IPS-15b (cell line): ENCODE measurements around the gene ORC1.

Experiments
- H3K27me3 ChIP-seq: one replicate; pipeline ENCODE4 v1.6.1; 2013; ENCODE audit warnings: low read length; ENCODE audit not compliant: control insufficient read depth, insufficient read depth
- H3K36me3 ChIP-seq: one replicate; pipeline ENCODE4 v1.6.1; 2013; ENCODE audit warnings: low read length; ENCODE audit not compliant: control insufficient read depth, insufficient read depth
- H3K4me1 ChIP-seq: one replicate; pipeline ENCODE4 v1.6.1; 2013; ENCODE audit warnings: mild to moderate bottlenecking, low read length; ENCODE audit not compliant: control insufficient read depth, insufficient read depth
- H3K4me3 ChIP-seq: one replicate; pipeline ENCODE4 v1.5.1; 2013; ENCODE audit warnings: low read depth, low read length
- H3K9ac ChIP-seq: one replicate; pipeline ENCODE4 v1.6.1; 2013; ENCODE audit warnings: low read depth, mild to moderate bottlenecking, low read length
- H3K9me3 ChIP-seq: one replicate; pipeline ENCODE4 v1.6.1; 2013; ENCODE audit warnings: mild to moderate bottlenecking, low read length; ENCODE audit not compliant: control insufficient read depth, insufficient read depth

The ORC1 gene

DNA sequence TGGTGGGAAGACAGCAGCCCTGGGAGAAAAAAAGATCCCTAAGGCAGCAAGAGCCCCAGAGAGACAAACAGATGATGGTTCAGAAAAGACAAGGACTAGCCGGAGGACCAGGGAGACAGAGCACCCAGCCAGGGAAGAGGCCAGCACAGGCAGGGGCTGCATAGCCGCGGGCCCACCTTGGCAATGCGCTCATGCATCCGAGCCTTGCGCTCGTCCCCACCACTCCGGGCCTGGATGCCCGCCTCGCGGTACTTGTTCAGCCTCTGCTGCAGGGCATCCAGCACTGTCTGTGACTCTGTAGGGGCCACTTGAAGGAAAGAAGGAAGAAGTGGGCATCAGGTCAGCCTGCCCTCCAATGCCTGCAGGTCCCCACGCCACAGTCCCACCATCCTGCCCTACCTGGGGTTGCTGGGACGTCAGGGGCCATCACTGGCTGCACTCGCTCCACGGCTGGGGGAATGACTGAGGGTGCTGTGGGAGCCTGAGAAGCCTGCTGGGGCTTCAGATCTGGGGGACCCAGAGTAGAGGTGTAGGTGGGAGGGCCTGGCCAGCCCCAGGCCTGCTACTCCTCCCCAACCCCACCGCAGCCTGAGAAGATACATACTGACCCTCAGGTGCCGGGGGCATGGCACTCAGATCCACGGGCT, 45.2 kb downstream of the ORC1 start:
- no peaks in the 10 kb centered on the region for H3K9me3 ChIP-seq
- H3K9ac ChIP-seq, result no peak overlapping the region
- peaks cover 84% of the 10 kb centered on the region for H3K36me3 ChIP-seq
- H3K27me3 ChIP-seq, result no peaks in the 10 kb centered on the region
- H3K4me3 ChIP-seq, result no peak overlapping the region
- H3K4me1 ChIP-seq, result no peaks in the 10 kb centered on the region

- H3K27me3 ChIP-seq, result no peaks in the 10 kb centered on the region
- no peaks in the 10 kb centered on the region for H3K9me3 ChIP-seq
- H3K4me1 ChIP-seq, result no peaks in the 10 kb centered on the region
- no peak overlapping the region for H3K9ac ChIP-seq
- peaks cover 95% of the 10 kb centered on the region for H3K36me3 ChIP-seq
- no peak overlapping the region for H3K4me3 ChIP-seq
Observed at GRCh38 chr1:52357397-52357796, 46.8 kb downstream of the ORC1 start.

- Histone ChIP-seq H3K4me1 (no peaks in the 10 kb centered on the region), H3K4me3 (no peak overlapping the region), H3K9me3 (no peaks in the 10 kb centered on the region), H3K27me3 (no peaks in the 10 kb centered on the region), H3K9ac (no peak overlapping the region), H3K36me3 (peaks cover 90% of the 10 kb centered on the region)
Observed at GRCh38 chr1:52356818-52357355, 47.3 kb downstream of the ORC1 start.

DNA sequence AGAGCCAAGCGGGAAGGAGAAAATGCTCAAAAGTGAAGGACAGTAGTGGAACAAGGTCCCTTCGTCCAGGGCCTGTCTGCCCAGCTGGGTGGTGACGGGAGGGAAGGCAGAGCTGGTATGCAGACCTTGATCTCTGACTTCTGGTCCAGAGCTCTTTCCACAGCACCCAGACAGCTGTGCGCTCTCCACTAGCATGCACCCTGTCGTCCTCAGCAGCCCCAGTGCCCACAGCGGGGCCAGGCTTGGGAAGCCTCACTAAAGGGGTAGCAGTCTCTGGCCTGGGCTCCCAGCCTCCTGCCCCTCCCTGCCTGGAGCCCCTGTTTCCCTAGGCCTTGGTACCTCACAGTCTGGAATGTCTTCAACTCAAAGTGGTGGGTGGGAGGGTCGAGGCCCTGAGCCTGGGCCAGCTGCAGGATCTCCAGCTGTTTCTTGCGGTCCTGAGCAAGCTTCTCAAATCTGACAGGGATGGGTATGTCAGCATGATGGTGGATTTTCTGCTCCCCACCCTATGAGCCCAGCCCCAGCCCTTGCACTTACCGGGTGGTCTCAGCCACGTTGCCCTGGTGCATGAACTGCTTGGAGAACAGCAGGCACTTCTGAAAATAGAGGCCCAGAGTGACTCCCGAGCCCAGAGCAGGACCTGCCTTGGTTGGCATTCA, 48.2 kb downstream of the ORC1 start:
- Histone ChIP-seq H3K4me3 (no peak overlapping the region), H3K9me3 (no peaks in the 10 kb centered on the region), H3K36me3 (peaks cover 83% of the 10 kb centered on the region)

DNA sequence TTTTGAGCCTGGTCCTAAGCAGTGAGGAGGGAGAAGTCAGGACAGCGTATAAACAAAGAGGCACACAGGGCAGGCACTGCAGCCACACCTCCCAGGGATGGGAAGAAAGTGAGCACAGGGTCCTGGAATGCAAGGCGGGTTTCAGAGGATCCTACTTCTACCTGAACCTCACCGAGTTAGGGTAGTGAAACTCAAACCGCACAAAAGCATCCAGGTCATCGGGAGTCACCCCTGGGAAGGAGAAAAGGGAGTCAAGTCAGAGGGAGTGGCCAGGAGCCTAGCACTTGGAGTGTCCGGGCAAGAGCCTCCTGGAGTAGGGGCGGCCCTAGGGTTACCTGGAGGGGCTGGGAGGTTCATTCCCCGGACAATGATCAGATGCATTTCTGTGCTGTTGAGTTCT, 48.8 kb downstream of the ORC1 start:
- Histone ChIP-seq H3K27me3 (no peaks in the 10 kb centered on the region), H3K4me1 (peaks cover 2% of the 10 kb centered on the region), H3K36me3 (peaks cover 77% of the 10 kb centered on the region), H3K9me3 (no peaks in the 10 kb centered on the region), H3K4me3 (no peak overlapping the region), H3K9ac (no peak overlapping the region)

More for the DNA sequence above, 48.2 kb downstream of the ORC1 start:
- Histone ChIP-seq H3K4me1 (peaks cover 2% of the 10 kb centered on the region), H3K9ac (no peak overlapping the region), H3K27me3 (no peaks in the 10 kb centered on the region)

- no peak overlapping the region for H3K4me3 ChIP-seq
- no peak overlapping the region for H3K9ac ChIP-seq
Observed at GRCh38 chr1:52352690-52353089, 51.5 kb downstream of the ORC1 start.

DNA sequence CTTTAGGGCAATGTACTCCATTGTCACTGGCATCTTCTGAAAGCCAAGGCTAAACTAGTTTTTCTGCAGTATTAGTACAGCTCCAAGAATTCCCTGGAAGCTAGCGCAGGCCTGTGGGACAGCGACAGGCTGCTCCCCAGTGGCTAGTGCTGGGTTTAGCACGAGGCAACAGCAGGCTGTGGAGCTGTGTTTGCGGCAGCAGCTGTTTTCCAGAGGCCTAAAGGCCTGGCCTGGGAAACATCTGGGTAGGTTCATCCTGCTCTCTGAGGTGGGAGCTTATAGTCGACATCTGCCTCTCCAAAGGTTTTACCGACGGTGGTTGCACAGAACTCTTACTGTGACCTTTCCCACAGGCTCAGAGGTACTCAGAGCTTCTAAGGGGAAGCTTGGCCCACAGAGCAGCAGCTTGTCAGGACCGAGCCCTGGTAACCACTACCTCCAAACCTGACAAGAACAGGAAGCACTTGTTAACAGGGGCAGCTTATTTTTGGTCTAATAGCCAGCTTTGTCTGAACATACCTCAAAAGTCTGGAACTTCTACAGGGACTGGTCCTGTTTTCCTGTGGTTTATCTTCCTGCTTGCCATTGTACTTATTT, 55.4 kb downstream of the ORC1 start:
- H3K36me3 ChIP-seq, result peaks cover 14% of the 10 kb centered on the region
- no peaks in the 10 kb centered on the region for H3K27me3 ChIP-seq
- no peak overlapping the region for H3K4me3 ChIP-seq
- H3K4me1 ChIP-seq, result peaks cover 2% of the 10 kb centered on the region
- H3K9me3 ChIP-seq, result no peaks in the 10 kb centered on the region
- H3K9ac ChIP-seq, result no peak overlapping the region

More at GRCh38 chr1:52352690-52353089, 51.5 kb downstream of the ORC1 start:
- no peaks in the 10 kb centered on the region for H3K27me3 ChIP-seq
- H3K36me3 ChIP-seq, result peaks cover 51% of the 10 kb centered on the region
- peaks cover 2% of the 10 kb centered on the region for H3K4me1 ChIP-seq
- H3K9me3 ChIP-seq, result no peaks in the 10 kb centered on the region

DNA sequence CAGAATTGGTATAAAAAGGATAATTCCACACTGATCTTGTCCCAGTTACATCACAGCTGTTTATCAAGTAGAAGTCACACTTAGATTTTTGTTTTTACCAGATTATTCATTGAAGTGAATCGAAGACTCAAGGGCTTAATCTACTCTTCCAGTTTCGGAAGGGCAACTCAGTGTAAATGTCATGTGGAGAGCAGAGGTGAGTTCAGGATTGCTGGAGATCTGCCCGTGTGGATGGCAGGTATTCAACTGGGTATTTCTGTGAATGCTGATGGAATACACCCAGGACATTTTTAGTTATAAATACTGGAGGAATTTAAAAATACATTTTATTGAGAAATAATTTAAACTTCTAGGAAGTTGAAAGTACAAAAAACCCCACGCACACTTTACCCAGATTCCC, 57.6 kb downstream of the ORC1 start:
- no peak overlapping the region for H3K4me3 ChIP-seq
- H3K4me1 ChIP-seq, result peaks cover 2% of the 10 kb centered on the region
- no peaks in the 10 kb centered on the region for H3K27me3 ChIP-seq

GRCh38 chr1:52345252-52345651, 59.0 kb downstream of the ORC1 start:
- Histone ChIP-seq H3K27me3 (no peaks in the 10 kb centered on the region), H3K4me3 (no peak overlapping the region), H3K36me3 (no peaks in the 10 kb centered on the region)

More for the DNA sequence above, 57.6 kb downstream of the ORC1 start:
- Histone ChIP-seq H3K36me3 (no peaks in the 10 kb centered on the region), H3K9ac (no peak overlapping the region), H3K9me3 (no peaks in the 10 kb centered on the region)

DNA sequence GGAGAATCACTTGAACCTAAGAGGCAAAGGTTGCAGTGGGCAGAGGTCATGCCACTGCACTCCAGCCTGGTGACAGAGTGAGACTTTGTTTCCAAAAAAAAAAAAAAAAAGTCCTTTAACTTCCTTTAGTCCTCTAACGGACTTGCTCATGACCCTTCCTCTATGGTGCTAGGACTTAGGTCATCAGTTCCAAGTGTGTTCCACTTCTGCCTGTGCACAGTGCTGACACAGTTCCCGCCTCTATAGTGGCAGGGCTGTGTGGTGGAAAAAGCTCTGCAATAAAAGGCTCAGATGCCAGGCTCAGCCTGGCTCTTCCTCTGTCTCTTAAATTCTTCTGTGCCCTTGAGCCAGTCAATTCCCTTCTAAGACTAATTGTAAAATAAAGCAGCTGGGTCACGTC, 60.2 kb downstream of the ORC1 start:
- Histone ChIP-seq H3K36me3 (no peaks in the 10 kb centered on the region), H3K9me3 (no peaks in the 10 kb centered on the region), H3K4me1 (no peaks in the 10 kb centered on the region), H3K27me3 (no peaks in the 10 kb centered on the region), H3K9ac (no peak overlapping the region), H3K4me3 (no peak overlapping the region)

More at GRCh38 chr1:52345252-52345651, 59.0 kb downstream of the ORC1 start:
- H3K9ac ChIP-seq, result no peak overlapping the region
- H3K9me3 ChIP-seq, result no peaks in the 10 kb centered on the region
- H3K4me1 ChIP-seq, result no peaks in the 10 kb centered on the region

GRCh38 chr1:52341655-52342260, 62.5 kb downstream of the ORC1 start:
- Histone ChIP-seq H3K4me3 (no peak overlapping the region), H3K9ac (peak overlapping the region; percentile 3), H3K36me3 (no peaks in the 10 kb centered on the region), H3K27me3 (no peaks in the 10 kb centered on the region), H3K4me1 (no peaks in the 10 kb centered on the region), H3K9me3 (no peaks in the 10 kb centered on the region)
